ENCODE measurements around the gene SOX5. TPM values are rescaled to one million over a fixed set of nuclear protein-coding genes. Genes with fewer than 3 reads are reported as not detected.

Gene SOX5
- total and polyA plus RNA-seq, 2 of the 8 experiments (the other 6 are each of a cell fraction or from before 2014, with no cell fraction given): 2.2 to 2.6 TPM

DNA sequence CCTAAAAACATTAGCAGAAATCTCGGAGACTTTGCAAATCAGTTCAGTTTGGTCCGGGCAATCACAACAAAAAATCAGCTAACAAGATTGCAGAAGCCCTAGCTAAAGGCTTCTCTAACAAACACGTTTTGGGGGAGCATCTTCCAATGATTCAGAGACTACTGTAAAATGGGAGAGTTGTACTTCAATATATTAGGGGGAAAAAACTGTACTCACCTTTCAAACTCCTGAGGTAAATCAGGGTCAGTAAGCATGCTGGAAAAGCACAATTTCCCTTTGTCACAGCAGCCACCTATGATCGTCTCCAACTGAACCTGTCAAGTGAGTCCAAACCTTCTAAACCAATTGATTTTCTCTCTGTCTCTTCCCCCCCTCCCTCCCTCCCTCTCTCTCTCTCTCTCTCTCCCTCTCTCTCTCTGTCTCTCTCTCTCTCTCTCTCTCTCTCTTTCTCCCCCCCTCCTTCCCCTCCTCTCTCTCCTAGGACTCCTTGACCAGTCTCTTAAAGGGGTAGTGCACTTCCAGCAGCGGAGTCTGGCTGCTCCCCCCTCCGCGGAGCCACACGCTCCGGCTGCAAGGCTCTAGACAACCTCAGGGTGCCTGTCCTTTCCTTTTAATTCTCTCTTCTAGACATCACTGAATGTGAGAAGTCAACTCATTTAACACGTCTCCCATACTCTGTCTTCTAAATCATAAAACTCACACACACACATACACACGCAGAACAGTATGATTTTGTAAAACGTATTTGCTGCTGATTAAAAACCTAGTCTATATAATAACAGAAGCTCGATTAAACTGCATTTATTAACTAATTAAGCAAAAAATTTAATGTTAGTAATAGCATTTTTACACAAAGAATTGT is at the start of gene SOX5 (continued):
- peak; percentile 74 for TF ChIP-seq JUND (IDR thresholded peaks at IDR 0.05; ENCODE audit: low read length)
- no peak for TF ChIP-seq TBP (IDR thresholded peaks at IDR 0.05; ENCODE audit: low read depth, low read length)
- peak; percentile 19 for TF ChIP-seq ASH2L (IDR thresholded peaks at IDR 0.05; ENCODE audit: low read length)
- no peak for TF ChIP-seq CREB1 (IDR thresholded peaks at IDR 0.05)
- TF ChIP-seq SAP30 (IDR thresholded peaks at IDR 0.05; ENCODE audit: insufficient read depth, insufficient replicate concordance, low read length): no peak
- TF ChIP-seq CBX8 (IDR thresholded peaks at IDR 0.05; ENCODE audit: borderline replicate concordance, low read depth, low read length): no peak
